ENCODE data around the gene MAPK1.

The MAPK1 gene

DNA sequence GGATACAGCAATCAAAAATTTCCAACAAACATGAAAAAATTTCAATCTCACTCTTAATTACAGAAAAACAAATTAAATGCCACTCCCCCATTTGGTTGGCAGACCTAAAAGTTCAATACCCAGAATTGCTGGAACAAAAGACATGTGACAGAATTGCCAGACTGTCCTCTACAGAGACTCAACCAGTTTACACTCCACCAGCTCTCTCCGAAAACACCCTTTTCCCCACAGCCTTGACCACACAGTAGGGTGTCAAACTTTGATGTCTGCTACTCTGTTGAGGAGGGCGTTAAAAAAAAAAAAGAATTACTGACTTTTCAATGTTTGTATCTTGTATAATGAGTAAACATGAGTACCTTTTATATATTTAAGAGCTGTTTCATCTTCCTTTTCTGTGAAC lies 87.2 kb downstream of the MAPK1 start:
- no peak for DNase-seq

DNA sequence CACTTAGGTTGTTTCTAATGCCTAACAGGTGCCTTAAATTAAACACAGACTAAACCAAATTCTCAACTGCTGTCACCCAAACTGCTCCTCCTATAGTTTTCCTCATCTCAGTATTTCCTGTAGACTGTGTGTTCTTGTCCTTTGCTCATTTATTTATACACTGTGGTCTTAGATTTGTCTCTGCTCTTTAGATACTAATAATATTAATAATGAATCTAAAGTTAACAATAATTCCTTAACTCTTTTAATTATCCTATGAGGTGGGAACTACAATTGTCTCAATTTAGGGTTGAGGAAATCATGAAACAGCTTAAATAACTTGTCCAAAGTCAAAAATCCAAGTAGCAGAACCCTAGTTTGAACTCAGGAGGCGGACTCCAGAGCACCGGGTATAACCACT lies 88.0 kb downstream of the MAPK1 start:
- DNase-seq: no peak

DNA sequence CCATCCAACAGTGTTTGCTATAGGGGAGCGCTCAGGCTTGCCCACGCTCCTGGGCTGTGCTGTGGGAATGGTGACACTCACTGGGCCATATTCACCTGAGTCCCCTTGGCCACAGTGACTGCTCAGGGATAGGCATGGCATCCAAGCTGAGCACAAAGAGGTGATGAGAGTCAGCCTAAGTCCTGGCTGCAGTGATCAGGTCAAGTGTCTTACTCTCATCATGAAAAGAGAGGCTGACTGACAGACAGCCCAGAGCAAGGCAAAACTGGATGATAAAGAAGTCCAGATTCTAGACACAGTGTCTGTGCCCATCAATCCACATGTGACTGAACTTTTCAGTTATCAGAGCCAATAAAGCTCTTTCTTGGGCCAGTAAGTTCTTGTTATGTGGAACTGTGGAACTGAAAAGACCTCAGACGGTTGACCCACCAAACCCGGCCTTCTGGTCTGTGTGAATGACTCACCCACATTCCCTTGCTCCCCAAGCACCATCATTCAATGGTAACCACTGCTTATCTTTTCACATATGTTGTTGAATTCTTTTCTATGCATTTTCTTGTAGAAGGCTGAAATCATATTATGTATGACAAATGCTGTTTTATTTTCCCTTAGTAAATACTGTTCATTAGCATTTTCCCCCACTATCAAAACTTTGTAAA lies 88.6 kb downstream of the MAPK1 start:
- DNase-seq: no peak

DNA sequence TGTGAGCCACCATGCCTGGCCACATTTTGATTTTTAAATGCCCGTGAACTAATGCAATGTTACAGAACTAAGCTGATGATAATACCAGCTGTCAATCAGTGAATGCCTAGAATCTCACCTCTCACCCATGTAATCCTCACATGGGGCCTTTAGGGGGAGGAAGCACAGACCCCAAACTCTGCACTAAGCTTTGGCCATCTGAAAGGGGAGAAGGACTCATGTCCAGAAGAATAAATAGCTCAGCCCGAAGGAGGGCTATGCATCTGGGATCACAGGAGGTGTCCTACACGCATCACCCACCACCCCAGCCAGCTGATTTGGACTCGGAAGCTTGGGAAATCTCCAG lies 95.8 kb downstream of the MAPK1 start:
- no peak for DNase-seq

GRCh38 chr22:21768435-21768834 lies 99.0 kb downstream of the MAPK1 start:
- DNase-seq: no peak

DNA sequence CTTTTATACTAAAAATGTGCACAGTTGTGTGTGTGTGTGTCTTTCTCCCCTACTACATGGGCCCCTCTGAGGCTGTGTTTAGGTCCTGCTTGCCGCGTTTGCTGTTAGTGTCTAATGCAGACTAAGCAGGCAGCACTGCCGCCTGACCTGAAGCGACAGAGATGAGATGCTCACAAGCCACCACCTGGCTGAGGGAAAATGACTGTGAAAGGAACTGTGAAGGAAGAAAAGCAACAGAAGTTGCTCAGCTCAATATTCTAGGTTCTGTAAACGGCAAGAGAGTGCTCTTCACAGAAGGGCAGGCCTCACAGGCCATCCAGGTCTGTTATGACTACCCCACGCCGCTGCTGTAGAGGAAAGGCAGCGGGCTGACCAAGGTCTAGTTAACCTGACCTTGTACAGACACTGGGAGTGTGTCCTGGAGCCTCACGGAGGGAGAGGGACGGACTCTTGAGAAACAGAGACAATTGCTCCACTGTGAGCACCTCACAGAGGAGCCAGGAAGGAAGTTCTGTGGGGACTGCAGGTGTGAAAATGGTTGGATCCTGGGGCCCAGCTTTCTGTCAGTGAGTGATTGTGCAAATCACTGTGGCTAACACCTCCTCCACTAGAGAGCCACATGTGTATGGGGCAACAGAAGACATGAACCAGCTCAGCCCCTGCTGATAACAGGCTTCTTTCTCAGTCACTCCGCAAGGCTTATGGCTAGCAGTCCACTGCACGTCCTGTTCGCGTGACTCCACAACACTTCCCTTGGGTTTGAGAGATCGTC lies 100.6 kb downstream of the MAPK1 start:
- peak; percentile 64 for DNase-seq

DNA sequence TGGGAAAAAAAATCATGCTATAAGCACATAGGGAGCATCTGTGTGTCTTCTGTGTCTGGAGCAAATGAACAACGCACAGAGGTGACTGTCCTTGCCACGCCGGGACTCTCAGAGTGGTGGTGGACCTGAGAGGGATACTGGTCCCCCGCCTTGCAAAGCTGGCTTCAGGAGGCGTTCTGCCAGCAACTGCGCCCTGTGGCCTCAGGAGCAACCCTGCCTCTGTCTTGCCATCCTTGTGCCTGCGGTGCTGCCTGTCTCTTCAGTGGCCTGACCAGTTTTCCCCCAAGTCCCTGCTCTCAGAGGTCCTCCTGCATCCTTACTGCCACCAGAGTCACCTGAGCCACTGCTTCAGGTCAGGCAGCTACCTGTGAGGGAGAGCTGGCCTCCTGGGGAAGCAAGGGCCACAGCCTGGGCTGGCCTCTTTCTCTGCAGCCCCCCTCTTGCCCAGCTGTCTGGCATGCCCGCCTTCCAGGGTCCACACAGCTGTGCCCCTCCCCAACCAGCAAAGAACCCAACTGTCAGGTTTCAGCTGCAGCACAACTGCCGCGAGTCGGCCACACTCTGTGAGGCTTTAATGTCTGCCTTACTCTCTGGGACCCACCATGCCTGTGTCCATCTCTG lies 101.4 kb downstream of the MAPK1 start:
- no peak for DNase-seq

- DNase-seq: peak; percentile 47
Measured at GRCh38 chr22:21764038-21764804, 103.2 kb downstream of the MAPK1 start.

- DNase-seq: peak; percentile 61
Measured at GRCh38 chr22:21762712-21763581, 104.5 kb downstream of the MAPK1 start.

- DNase-seq: no peak
Measured at GRCh38 chr22:21761994-21762680, 105.3 kb downstream of the MAPK1 start.

- DNase-seq: peak; percentile 46
Measured at GRCh38 chr22:21761086-21761485, 106.4 kb downstream of the MAPK1 start.

DNA sequence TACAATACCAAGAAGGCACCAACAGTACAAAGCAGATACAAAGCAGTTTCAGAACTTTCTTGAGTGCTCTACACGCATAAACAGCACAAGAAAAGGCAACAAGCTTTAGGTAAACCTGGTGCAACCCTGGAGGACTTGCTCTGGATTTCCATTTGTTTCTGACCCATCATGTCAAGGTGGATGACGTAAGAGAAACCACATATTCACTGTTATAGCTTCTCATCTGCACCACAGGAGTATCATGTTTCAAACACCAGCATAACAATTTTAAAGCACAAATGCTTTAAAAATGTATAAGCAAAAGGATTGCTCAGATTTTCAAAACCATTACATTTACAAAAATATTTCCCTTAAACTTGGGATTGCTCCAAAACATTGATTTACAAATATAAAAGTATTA lies 106.8 kb downstream of the MAPK1 start:
- DNase-seq: no peak

DNA sequence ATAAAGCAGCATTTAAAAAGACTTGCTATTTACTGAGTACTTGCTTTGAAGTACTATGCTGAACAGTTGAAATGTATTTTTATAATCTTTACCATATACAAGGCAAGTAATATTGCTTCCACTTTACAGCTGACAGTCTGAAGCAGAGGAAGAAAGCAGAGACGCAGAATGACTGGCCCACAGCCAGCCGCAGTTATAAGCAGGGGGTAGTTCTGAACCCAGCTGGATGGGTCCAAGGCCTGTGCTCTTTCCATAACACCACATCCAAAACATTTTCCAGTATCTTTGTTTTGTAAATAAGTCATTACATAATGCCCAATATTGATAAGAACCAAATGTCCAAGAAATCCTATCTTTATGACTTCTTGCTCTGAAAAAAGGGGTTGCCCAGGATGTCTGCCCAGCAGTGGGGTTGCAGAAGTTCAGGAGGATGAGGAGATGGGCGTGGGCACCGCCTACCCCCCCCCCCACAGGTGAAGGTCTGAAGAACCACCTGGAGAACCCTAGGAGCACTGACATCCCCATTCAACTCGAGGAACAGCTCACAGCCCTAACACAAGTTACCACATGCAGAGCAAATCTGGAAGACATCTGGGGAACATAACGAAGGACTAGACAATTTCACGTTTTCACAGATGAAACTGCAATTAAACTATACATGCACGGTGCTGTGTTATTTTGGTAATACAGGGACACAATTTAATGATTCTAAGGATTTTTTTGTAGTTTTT lies 107.6 kb downstream of the MAPK1 start:
- no peak for DNase-seq

- no peak for DNase-seq
Measured at GRCh38 chr22:21759093-21759492, 108.4 kb downstream of the MAPK1 start.

DNA sequence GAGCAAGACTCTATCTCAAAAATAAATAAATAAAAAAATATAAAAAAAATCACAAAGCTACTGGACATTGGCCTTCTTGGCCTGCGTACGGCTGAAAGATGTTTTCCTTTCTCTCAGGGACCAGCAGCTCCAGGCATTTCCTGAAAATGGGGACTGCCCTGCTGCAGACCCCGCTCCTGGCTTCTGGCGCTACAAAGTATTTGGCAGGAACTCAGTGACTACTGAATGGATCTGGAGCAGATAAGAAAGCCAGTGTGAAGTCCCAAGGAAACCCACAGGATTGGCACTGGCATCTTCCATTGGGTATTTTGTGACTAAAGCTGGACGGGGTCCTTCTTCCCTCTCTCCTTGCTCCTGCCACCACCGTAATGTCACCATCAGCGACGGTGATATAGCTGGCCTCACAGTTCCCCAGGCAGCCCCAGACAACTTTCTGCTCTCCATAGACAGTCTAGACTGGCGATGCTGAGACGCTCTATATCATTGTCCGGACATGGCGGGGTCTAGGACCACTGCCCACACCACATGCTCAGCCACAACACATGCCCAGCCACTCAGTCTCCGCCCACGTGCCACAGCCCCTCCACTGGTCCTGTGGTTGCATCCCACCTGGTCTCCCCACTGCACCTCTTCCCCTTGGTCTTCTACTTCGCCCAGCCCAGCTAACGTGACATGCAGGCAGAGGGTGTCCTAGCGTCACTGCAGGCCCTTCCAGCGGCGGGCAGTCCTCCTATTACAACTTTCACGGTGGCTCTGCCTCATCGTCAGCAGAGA lies 109.2 kb downstream of the MAPK1 start:
- DNase-seq: no peak

- DNase-seq: no peak
Measured at GRCh38 chr22:21755851-21756284, 111.6 kb downstream of the MAPK1 start.

GRCh38 chr22:21754523-21754922 lies 112.9 kb downstream of the MAPK1 start:
- no peak for DNase-seq

GRCh38 chr22:21753374-21754111 lies 113.9 kb downstream of the MAPK1 start:
- no peak for DNase-seq

GRCh38 chr22:21752276-21752675 lies 115.2 kb downstream of the MAPK1 start:
- no peak for DNase-seq

DNA sequence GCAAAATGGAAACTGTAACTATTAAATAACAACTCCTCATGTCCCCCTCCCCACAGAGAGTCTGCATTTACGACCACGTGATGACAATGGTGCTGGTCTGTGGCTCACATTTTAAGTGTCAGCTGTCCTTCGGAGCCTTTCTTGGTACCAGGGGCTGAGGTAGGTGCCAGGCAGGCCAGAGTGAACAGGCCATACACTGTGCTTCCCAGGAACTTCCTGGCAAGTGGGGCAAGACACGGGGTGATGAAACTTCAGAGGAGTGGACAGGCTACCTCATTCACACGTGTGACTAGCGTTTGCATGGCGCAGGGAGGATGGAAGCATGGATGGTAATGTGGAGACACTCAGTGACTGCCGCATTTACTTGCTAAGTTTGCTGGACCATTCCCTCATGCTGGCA lies 121.5 kb downstream of the MAPK1 start:
- DNase-seq: no peak

Data from stimulated activated CD4-positive, alpha-beta T cell treated with anti-CD3 and anti-CD28 coated beads, Interleukin-4, amount 100 ng/mL, for 24 hours (primary cell).